HEK293T (cell line): ENCODE results near the gene SLC26A1.

Experiments used
- ARNT ChIP-seq: fragments of 450-650 bp; IDR thresholded peaks from 2 replicates; pipeline ENCODE4 v1.6.1; 2017; ENCODE audit warnings: mild to moderate bottlenecking
- BHLHE40 ChIP-seq: fragments of 450-650 bp; IDR thresholded peaks from 2 replicates; pipeline ENCODE4 v1.6.1; 2016; ENCODE audit warnings: mild to moderate bottlenecking, moderate library complexity, borderline replicate concordance
- ELF4 ChIP-seq: fragments of 450-650 bp; IDR thresholded peaks from 2 replicates; pipeline ENCODE4 v1.6.1; 2017; ENCODE audit warnings: antibody characterized with exemption
- FOXM1 ChIP-seq: fragments of 450-650 bp; IDR thresholded peaks from 2 replicates; pipeline ENCODE4 v1.6.1; 2017; ENCODE audit warnings: mild to moderate bottlenecking, borderline replicate concordance
- HDGF ChIP-seq: fragments of 450-650 bp; IDR thresholded peaks from 2 replicates; pipeline ENCODE4 v1.6.1; 2017; ENCODE audit warnings: antibody characterized with exemption, borderline replicate concordance
- LEF1 ChIP-seq: fragments of 450-650 bp; IDR thresholded peaks from 2 replicates; pipeline ENCODE4 v1.6.1; 2017; ENCODE audit warnings: mild to moderate bottlenecking, borderline replicate concordance
- PKNOX1 ChIP-seq: fragments of 450-650 bp; IDR thresholded peaks from 2 replicates; pipeline ENCODE4 v1.6.1; 2016
- SP1 ChIP-seq: fragments of 450-650 bp; IDR thresholded peaks from 2 replicates; pipeline ENCODE4 v1.6.1; 2017
- SUZ12 ChIP-seq: fragments of 450-650 bp; IDR thresholded peaks from 2 replicates; pipeline ENCODE4 v1.6.1; 2016; ENCODE audit warnings: mild to moderate bottlenecking
- TARDBP ChIP-seq: fragments of 450-650 bp; IDR thresholded peaks from 2 replicates; pipeline ENCODE4 v1.6.1; 2016
- ZNF384 ChIP-seq: fragments of 450-650 bp; IDR thresholded peaks from 2 replicates; pipeline ENCODE4 v1.6.1; 2016

GRCh38 chr4:955931-956381 lies 37.2 kb downstream of the SLC26A1 start:
- no peak for TF ChIP-seq ZNF384
- TF ChIP-seq LEF1: no peak
- no peak for TF ChIP-seq HDGF
- no peak for TF ChIP-seq SUZ12
- TF ChIP-seq ARNT: no peak
- TF ChIP-seq SP1: no peak
- TF ChIP-seq PKNOX1: no peak
- no peak for TF ChIP-seq TARDBP
- TF ChIP-seq ELF4: no peak
- TF ChIP-seq BHLHE40: no peak
- no peak for TF ChIP-seq FOXM1
